ENCODE results near the gene SSH2. TPM values are rescaled to one million over a fixed set of nuclear protein-coding genes. Genes with fewer than 3 reads are reported as not detected.

SSH2 gene
- total RNA-seq, 1 experiment from 2014 or later = 45.1 TPM

DNA sequence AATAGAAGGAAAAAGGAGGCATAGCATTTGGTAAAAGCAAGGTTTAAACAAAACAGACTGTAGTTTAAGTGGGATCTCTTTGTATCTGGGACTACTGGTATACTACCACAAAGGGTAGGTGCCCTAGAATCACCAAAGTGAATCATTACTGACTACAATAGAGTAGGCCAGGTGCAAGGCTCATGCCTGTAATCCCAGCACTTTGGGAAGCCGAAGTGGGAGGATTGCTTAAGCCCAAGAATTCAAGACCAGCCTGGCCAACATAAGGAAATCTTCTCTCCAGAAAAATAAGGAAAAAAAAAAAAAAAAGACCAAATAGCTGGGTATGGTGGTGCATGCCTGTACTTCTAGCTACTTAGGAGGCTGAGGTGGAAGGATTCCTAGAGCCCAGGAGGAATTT lies 246.5 kb downstream of the SSH2 start:
- no peak overlapping the region for H2AFZ ChIP-seq
- H4K20me1 ChIP-seq (ENCODE audit: insufficient read depth) = no peaks in the 10 kb centered on the region
- H3K36me3 ChIP-seq (ENCODE audit: low read depth) = no peaks in the 10 kb centered on the region
- H3K79me2 ChIP-seq (ENCODE audit: low read depth) = no peaks in the 10 kb centered on the region
- no peaks in the 10 kb centered on the region for H3K27me3 ChIP-seq (ENCODE audit: insufficient read depth, low read depth)
- H3K4me2 ChIP-seq = no peak overlapping the region
- no peak for DNase-seq
- no peaks in the 10 kb centered on the region for H3K9me2 ChIP-seq (ENCODE audit: insufficient read depth)
- no TSS peak for BruUV-seq (replicated peaks)
- H3F3A ChIP-seq (ENCODE audit: insufficient read depth, low read depth) = peaks cover 8% of the 10 kb centered on the region; the same call in 1 of the 2 replicates
- ChIA-PET CTCF (interaction anchor here (0.6 kb wide), 1 partner anchor 96 kb away, joined by 6 read pairs; no protein-coding TSS in a partner anchor), POLR2A (ENCODE audit: unreplicated experiment) (no interaction called here)
- no peak overlapping the region for H3K4me3 ChIP-seq
- no peaks in the 10 kb centered on the region for H3K4me1 ChIP-seq (replicated peaks; ENCODE audit: insufficient read depth)
- H3K9me3 ChIP-seq (ENCODE audit: insufficient read depth, low read depth) = no peaks in the 10 kb centered on the region
- H3K27ac ChIP-seq = no peak overlapping the region
- TF ChIP-seq EZH2 (IDR thresholded peaks at IDR 0.05; ENCODE audit: low read depth) = no peak
- TF ChIP-seq, protein P1, sequence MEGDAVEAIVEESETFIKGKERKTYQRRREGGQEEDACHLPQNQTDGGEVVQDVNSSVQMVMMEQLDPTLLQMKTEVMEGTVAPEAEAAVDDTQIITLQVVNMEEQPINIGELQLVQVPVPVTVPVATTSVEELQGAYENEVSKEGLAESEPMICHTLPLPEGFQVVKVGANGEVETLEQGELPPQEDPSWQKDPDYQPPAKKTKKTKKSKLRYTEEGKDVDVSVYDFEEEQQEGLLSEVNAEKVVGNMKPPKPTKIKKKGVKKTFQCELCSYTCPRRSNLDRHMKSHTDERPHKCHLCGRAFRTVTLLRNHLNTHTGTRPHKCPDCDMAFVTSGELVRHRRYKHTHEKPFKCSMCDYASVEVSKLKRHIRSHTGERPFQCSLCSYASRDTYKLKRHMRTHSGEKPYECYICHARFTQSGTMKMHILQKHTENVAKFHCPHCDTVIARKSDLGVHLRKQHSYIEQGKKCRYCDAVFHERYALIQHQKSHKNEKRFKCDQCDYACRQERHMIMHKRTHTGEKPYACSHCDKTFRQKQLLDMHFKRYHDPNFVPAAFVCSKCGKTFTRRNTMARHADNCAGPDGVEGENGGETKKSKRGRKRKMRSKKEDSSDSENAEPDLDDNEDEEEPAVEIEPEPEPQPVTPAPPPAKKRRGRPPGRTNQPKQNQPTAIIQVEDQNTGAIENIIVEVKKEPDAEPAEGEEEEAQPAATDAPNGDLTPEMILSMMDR (conservative IDR thresholded peaks at IDR 0.05) = no peak
- intact Hi-C loops (cut with micrococcal nuclease; ENCODE audit: unreplicated experiment) = no loop called here

DNA sequence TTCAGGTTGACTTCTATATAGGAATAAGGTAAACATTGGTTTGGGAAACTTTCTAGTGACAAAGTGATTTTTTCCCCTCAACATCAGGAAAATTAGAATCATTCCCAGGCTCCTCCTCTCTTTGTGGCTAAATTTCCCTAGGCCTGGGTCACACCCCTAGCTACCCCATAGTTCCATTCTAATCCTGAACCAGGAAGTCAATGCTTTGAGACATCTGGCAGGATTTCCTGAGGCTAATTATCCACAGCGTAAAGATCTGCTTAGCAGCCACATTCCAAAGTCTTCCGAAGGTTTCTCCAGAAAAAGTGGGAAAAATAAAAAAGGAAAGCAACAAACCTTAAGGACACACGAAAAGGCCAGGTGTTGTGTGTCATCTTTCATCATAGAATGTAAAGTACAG lies 247.0 kb downstream of the SSH2 start:
- H4K20me1 ChIP-seq (ENCODE audit: insufficient read depth) = no peaks in the 10 kb centered on the region
- H3K27ac ChIP-seq = no peak overlapping the region
- H3K4me1 ChIP-seq (replicated peaks; ENCODE audit: insufficient read depth) = no peaks in the 10 kb centered on the region
- H3K79me2 ChIP-seq (ENCODE audit: low read depth) = no peaks in the 10 kb centered on the region
- no TSS peak for BruUV-seq (replicated peaks)
- CTCF ChIA-PET = no interaction called here
- POLR2A ChIA-PET (ENCODE audit: unreplicated experiment) = no interaction called here
- TF ChIP-seq, protein P1 (conservative IDR thresholded peaks at IDR 0.05) = no peak
- TF ChIP-seq EZH2 (IDR thresholded peaks at IDR 0.05; ENCODE audit: low read depth) = no peak
- intact Hi-C loops (cut with micrococcal nuclease; ENCODE audit: unreplicated experiment) = no loop called here
- no peaks in the 10 kb centered on the region for H3K36me3 ChIP-seq (ENCODE audit: low read depth)
- peaks cover 8% of the 10 kb centered on the region; the same call in 1 of the 2 replicates for H3F3A ChIP-seq (ENCODE audit: insufficient read depth, low read depth)
- H2AFZ ChIP-seq = no peak overlapping the region
- no peaks in the 10 kb centered on the region for H3K9me2 ChIP-seq (ENCODE audit: insufficient read depth)
- H3K9me3 ChIP-seq (ENCODE audit: insufficient read depth, low read depth) = no peaks in the 10 kb centered on the region
- H3K27me3 ChIP-seq (ENCODE audit: insufficient read depth, low read depth) = no peaks in the 10 kb centered on the region
- H3K4me3 ChIP-seq = no peak overlapping the region
- no peak for DNase-seq
- H3K4me2 ChIP-seq = no peak overlapping the region

DNA sequence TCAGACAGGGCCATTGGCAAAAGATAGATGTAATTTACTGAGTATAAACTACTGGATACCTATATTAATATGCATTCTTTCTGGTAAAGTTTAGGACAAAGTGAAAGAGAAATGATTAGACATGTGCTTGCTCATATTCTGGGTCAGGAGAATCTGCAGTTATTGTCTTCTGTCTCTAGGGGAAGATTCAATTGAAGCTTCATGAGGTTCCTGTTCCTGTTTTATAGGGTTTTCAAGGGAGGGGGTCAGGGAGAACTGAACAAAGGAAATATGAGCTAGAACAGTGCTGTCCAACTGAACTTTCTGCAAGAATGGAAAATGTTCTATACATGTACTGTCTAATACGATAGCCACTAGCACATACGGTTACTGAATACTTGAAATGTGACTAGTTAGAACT lies 248.0 kb downstream of the SSH2 start:
- no peak overlapping the region for H3K4me3 ChIP-seq
- no peaks in the 10 kb centered on the region for H3K27me3 ChIP-seq (ENCODE audit: insufficient read depth, low read depth)
- ChIA-PET POLR2A (ENCODE audit: unreplicated experiment) (interaction anchor here (0.5 to 0.8 kb wide), 3 partner anchors 46 to 1071 kb away, joined by 4 to 37 read pairs (median 7); no protein-coding TSS in a partner anchor), CTCF (no interaction called here)
- intact Hi-C loops (cut with micrococcal nuclease; ENCODE audit: unreplicated experiment) = no loop called here
- H2AFZ ChIP-seq = no peak overlapping the region
- no peaks in the 10 kb centered on the region for H3K4me1 ChIP-seq (replicated peaks; ENCODE audit: insufficient read depth)
- DNase-seq = no peak
- no peak overlapping the region for H3K4me2 ChIP-seq
- H3K9me2 ChIP-seq (ENCODE audit: insufficient read depth) = no peaks in the 10 kb centered on the region
- TF ChIP-seq EZH2 (IDR thresholded peaks at IDR 0.05; ENCODE audit: low read depth) = no peak
- TF ChIP-seq, protein P1 (conservative IDR thresholded peaks at IDR 0.05) = no peak
- no TSS peak for BruUV-seq (replicated peaks)
- H3K27ac ChIP-seq = no peak overlapping the region
- H4K20me1 ChIP-seq (ENCODE audit: insufficient read depth) = no peaks in the 10 kb centered on the region
- H3F3A ChIP-seq (ENCODE audit: insufficient read depth, low read depth) = peaks cover 8% of the 10 kb centered on the region; the same call in 1 of the 2 replicates
- no peaks in the 10 kb centered on the region for H3K79me2 ChIP-seq (ENCODE audit: low read depth)
- no peaks in the 10 kb centered on the region for H3K36me3 ChIP-seq (ENCODE audit: low read depth)
- no peaks in the 10 kb centered on the region for H3K9me3 ChIP-seq (ENCODE audit: insufficient read depth, low read depth)
